Ovary (tissue), 9 donors: Measurements from ENCODE around the gene HOXA13. TPM values are rescaled to one million over a fixed set of nuclear protein-coding genes. Genes with fewer than 3 reads are reported as not detected.

Experiments
- DNase-seq, 5 donors: peaks; one replicate each; pipeline ENCODE4 v3.0.0-alpha.2; 2019 to 2020
- H3K27ac ChIP-seq, 2 donors: fragments of 200-600 bp; one replicate each; pipeline versions ENCODE4 v1.5.1 to v1.8.0; 2019 to 2022
- H3K27me3 ChIP-seq: fragments of 200-600 bp; one replicate; pipeline ENCODE4 v1.8.0; 2022
- H3K36me3 ChIP-seq: fragments of 200-600 bp; sonication (generic); one replicate; pipeline ENCODE4 v1.5.1; 2019
- H3K4me1 ChIP-seq: one replicate; pipeline ENCODE4 v1.8.1; 2013; ENCODE audit warnings: mild to moderate bottlenecking, moderate library complexity; ENCODE audit not compliant: insufficient read depth
- H3K4me3 ChIP-seq: fragments of 200-600 bp; sonication (generic); one replicate; pipeline ENCODE4 v1.5.1; 2017
- H3K9me3 ChIP-seq, 2 donors: fragments of 200-600 bp in 1 of 2; sonication (generic) in 1 of 2; one replicate each; pipeline versions ENCODE4 v1.5.1 to v1.8.1; 2013 to 2019; ENCODE audit warnings: mild to moderate bottlenecking in 1 of 2, moderate library complexity in 1 of 2
- EP300 ChIP-seq: sonication (generic); formaldehyde crosslinking; IDR thresholded peaks from one replicate; pipeline ENCODE4 v1.6.1; 2017; ENCODE audit warnings: antibody characterized with exemption
- POLR2A ChIP-seq: fragments of 450-650 bp; IDR thresholded peaks from one replicate; pipeline ENCODE4 v1.6.1; 2017; ENCODE audit warnings: antibody characterized with exemption, mild to moderate bottlenecking, moderate library complexity
- WGBS, 3 donors: extraction: QIAGEN DNeasy Blood & Tissue Kit in 1 of 3; methylation state at CpG; one replicate each; pipeline versions ENCODE4 v1.1.5 to v1.1.7; 2013 to 2017; 5-methylcytosine and 5-hydroxymethylcytosine counted together
- intact Hi-C, 4 donors: fragments of 100-400 bp; cut with DNase I; formaldehyde crosslinking; loops; one replicate each; pipeline versions ENCODE4 v1.11.0 to v1.15.1; 2022 to 2023
- polyA plus RNA-seq, 2 donors: library from polyadenylated mRNA; stranded (reverse); fragments of 200-250 nt in 1 of 2; fragments of 350-450 nt in 1 of 2; fragmentation: Illumina TruSeq in 1 of 2; extraction: RNeasy Lipid Tissue Mini Kit (QIAGEN cat#74804) in 1 of 2; gene quantifications; one replicate each; pipeline ENCODE4 v1.2.3, GENCODE V29; 2013 to 2014
- total RNA-seq, 7 donors: library from RNA; depleted of rRNA in 2 of 7; stranded (reverse); fragments of >200 nt in 2 of 7; fragmentation: NEBNext Ultra II Directional in 3 of 7; extraction: Animal tissue kit (Norgen Biotek cat#: 25700) in 3 of 7; gene quantifications; one replicate each; pipeline versions ENCODE4 v1.1.0 to v1.2.4, GENCODE V29; 2016 to 2023
- TF ChIP-seq, protein P1 (sequence below), 3 donors: fragments of 450-650 bp in 2 of 3; fragments of 200-600 bp in 1 of 3; IDR thresholded peaks; one replicate each; pipeline versions ENCODE4 v1.5.1 to v1.8.0; 2016 to 2022; ENCODE audit warnings: antibody characterized with exemption in 3 of 3, mild to moderate bottlenecking in 1 of 3
- donor health status: DM: no; HTN: no; CAD: no; lungs with moderate emphysema.
- donor health status: DM: no; HTN: no; CAD: no.
- donor health status: Bipolar disorder and iron deficiency.
- donor health status: DM: yes; HTN: yes; CAD: no.
- donor health status: DM: no; HTN: no; CAD: no.
- donor health status: DM: yes; HTN: yes; CAD: no.

Gene HOXA13
- total and polyA plus RNA-seq, 9 donors: 0.07 TPM; not detected in 8

DNA sequence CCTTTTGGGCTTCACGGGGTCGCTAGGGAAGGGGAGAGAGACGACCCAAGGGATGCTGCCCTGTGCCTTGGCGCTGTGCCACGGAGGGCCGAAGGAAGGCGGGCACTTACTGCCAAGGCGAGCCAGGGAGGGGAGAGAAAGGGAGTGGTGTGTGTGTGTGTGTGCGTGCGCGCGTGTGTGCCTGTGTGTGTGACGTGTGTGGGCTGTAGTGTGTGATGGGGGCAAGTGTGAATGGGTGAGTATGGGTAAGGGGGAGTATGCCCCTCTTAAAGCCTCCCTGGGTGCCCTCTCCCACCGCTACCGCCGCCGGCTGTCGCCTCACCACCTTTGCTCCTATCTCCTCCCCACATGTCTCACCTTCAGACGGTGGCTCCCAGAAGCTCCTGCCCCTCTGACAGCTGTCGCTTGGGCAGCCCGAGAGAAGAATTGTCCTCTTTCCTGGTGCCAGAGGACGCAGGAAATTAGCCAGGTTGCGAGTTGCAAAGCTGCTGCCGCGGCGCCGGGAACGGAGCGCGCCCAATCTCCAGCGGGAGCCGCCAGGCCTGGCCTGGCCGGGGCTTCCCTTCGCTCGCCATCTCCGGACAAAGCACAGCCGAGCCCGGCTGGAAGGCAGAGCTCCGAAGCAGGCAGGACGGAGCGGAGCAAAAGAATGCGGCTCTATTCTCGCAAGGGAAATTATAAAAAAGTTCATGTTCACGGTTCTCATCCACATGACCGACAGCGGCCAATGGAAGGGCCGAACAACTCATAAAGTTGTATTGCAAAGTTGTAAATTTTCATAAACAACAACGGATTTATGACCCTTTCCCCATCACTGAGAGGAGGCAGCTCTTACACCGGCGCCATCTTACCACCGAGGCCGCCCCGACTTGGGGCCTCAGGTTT lies 47.7 kb downstream of the HOXA13 start, which contains the start of gene HOXA3:
Gene HOXA3, minus strand, starts transcription at position 653 of the 885 bp plus-strand sequence. CDS start 41,943 bp downstream, outside the sequence.
- no peak for TF ChIP-seq POLR2A
- TF ChIP-seq, protein P1, sequence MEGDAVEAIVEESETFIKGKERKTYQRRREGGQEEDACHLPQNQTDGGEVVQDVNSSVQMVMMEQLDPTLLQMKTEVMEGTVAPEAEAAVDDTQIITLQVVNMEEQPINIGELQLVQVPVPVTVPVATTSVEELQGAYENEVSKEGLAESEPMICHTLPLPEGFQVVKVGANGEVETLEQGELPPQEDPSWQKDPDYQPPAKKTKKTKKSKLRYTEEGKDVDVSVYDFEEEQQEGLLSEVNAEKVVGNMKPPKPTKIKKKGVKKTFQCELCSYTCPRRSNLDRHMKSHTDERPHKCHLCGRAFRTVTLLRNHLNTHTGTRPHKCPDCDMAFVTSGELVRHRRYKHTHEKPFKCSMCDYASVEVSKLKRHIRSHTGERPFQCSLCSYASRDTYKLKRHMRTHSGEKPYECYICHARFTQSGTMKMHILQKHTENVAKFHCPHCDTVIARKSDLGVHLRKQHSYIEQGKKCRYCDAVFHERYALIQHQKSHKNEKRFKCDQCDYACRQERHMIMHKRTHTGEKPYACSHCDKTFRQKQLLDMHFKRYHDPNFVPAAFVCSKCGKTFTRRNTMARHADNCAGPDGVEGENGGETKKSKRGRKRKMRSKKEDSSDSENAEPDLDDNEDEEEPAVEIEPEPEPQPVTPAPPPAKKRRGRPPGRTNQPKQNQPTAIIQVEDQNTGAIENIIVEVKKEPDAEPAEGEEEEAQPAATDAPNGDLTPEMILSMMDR (IDR thresholded peaks at IDR 0.05): no peak
- TF ChIP-seq EP300: no peak
- DNase-seq: peak in 4 of 5 donors; percentile 9 to 45 (median 30)
- peak within 1 kb of the TSS; percentile 74 for H3K4me3 ChIP-seq
- H3K4me1 ChIP-seq: peaks cover 6% of the 10 kb centered on the region
- no peak within 1 kb of the TSS for H3K27ac ChIP-seq
- no peaks in the 10 kb centered on the region for H3K36me3 ChIP-seq
- 4 to 8% (median 4%) methylated on average over 50 to 53 of the region's 53 CpGs for whole genome bisulfite sequencing, 3 donors
- intact Hi-C loops: loop anchor here in 1 of 4 donors (10.0 kb wide), 2 partner anchors 947 to 1257 kb away; partner anchors contain the start of genes CBX3 and HNRNPA2B1
- H3K27me3 ChIP-seq: peaks cover 3% of the 10 kb centered on the region
- peaks cover 0 to 3% of the 10 kb centered on the region in 2 donors for H3K9me3 ChIP-seq

DNA sequence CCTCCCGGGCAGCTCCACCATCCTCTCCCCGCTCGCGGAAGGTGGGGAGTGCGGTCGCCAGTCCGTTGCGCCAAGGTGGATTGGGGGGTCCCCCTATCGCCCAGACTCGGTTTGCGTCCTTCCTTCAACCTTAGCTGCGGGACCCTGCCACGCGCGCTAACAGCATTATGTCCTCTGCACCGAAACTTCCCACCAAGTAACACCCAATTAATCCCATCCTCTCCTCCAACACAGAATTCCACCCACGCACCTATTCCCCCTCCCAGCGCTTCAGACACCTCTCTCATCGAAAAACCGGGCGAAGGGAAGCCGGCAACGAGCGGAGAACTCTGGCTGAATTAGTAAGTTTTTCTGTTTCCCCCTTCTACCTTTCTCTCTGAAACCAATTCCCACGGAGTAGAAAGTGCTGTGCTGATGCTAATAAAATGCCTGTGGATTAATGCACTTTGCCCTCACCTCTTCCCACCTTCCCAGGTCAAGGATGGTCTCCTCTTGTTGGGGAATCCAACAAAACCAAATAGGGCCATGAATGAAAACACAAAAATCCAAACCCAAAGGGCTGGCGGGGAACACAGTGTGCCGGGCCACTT lies 48.5 kb downstream of the HOXA13 start:
- H3K27ac ChIP-seq: no peak overlapping the region
- intact Hi-C loops: loop anchor here in 1 of 4 donors (10.0 kb wide), 2 partner anchors 947 to 1257 kb away; partner anchors contain the start of genes CBX3 and HNRNPA2B1
- peaks cover 5% of the 10 kb centered on the region for H3K4me1 ChIP-seq
- no peaks in the 10 kb centered on the region for H3K36me3 ChIP-seq
- peak in 2 of 5 donors; percentile 7 to 39 for DNase-seq
- H3K4me3 ChIP-seq: peak overlapping the region; percentile 74
- H3K27me3 ChIP-seq: peaks cover 3% of the 10 kb centered on the region
- peaks cover 0 to 3% of the 10 kb centered on the region in 2 donors for H3K9me3 ChIP-seq
- TF ChIP-seq EP300: no peak
- TF ChIP-seq POLR2A: no peak
- TF ChIP-seq, protein P1 (IDR thresholded peaks at IDR 0.05): no peak
- 2 to 4% (median 3%) methylated on average over 26 to 27 of the region's 27 CpGs for WGBS, 3 donors

DNA sequence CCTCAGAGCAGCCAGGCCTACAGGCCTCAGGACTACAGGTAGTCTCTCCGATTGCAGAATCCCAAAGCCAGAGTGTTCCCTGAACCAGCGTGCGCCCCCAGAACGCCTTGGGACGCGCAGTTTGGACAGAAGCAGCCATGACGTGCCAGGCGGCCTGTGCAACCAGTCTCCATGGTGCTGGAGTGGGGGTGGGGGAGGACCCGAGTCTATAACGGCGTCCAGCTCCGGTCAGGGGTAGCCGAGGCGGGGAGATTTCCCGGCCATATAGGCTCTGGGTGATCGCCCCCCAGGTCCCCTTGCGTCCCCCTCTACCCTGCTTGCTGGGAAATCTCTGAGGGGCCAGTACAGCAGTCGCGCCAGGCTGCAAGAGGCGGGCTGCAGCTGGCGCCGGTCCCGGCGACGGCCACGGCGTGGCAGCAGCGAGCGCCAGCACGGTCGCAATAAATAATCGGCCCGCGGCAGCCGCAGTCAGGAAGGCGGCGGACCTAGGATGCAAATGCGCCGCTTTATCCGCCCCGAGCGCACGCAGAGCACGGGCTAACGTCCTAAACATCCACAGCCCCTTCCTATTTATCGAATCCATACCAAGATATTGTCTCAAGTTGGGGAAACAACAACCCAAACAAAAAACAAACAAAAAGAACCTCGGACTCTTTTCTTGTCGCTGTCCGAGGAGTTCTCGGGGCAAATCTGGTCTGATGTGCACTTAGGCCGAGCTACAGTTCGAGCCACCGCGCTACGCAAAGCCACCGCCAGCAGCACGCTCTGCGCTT lies 49.1 kb downstream of the HOXA13 start:
- intact Hi-C loops: loop anchor here in 1 of 4 donors (10.0 kb wide), 2 partner anchors 946 to 1256 kb away; partner anchors contain the start of genes CBX3 and HNRNPA2B1

More for the DNA sequence above, 49.1 kb downstream of the HOXA13 start:
- H3K27ac ChIP-seq: no peak overlapping the region
- H3K36me3 ChIP-seq: no peaks in the 10 kb centered on the region
- H3K9me3 ChIP-seq: peaks cover 0 to 5% of the 10 kb centered on the region in 2 donors
- WGBS, 3 donors: 3 to 4% (median 3%) methylated on average over 53 to 58 of the region's 58 CpGs
- TF ChIP-seq EP300 (no peak), POLR2A (no peak)
- TF ChIP-seq, protein P1 (IDR thresholded peaks at IDR 0.05): peak; percentile 50 to 84 (median 61)
- H3K4me3 ChIP-seq: peak overlapping the region; percentile 74
- peaks cover 3% of the 10 kb centered on the region for H3K27me3 ChIP-seq
- peak; percentile 58 to 81 (median 64) for DNase-seq
- peaks cover 4% of the 10 kb centered on the region for H3K4me1 ChIP-seq
